Inferior parietal cortex (tissue), 1 donor: ENCODE results near the gene AGAP2.
"Not testable (repeated sequence)": the region's sequence is repeated elsewhere in the genome, so short reads cannot be mapped to it uniquely, and the experiment has no call there.

ENCODE experiments used
- DNase-seq: peaks from one replicate; pipeline ENCODE4 v3.0.0-alpha.2; 2016; ENCODE audit errors: extremely low spot score

Gene AGAP2

GRCh38 chr12:57738661-57739237 lies at the start of gene AGAP2:
TSS of gene AGAP2 (minus strand) at chr12:57738742. CDS start at chr12:57738246, 496 bp downstream.
- DNase-seq: no peak

GRCh38 chr12:57783861-57784260 lies 45.3 kb upstream of the AGAP2 start:
- no peak for DNase-seq

- no peak for DNase-seq
These were observed 44.9 kb upstream of the AGAP2 start for GRCh38 chr12:57783466-57783801.

- peak; percentile 98 for DNase-seq
These were observed 44.3 kb upstream of the AGAP2 start, which contains the start of gene TSFM for GRCh38 chr12:57782608-57783465. TSS of gene TSFM (plus strand) at chr12:57782787. CDS start at chr12:57782802, 15 bp downstream.

GRCh38 chr12:57782243-57782607 lies 43.7 kb upstream of the AGAP2 start:
- no peak for DNase-seq

GRCh38 chr12:57781801-57782200 lies 43.3 kb upstream of the AGAP2 start:
- no peak for DNase-seq

GRCh38 chr12:57781244-57781643 lies 42.7 kb upstream of the AGAP2 start:
- DNase-seq: no peak

- no peak for DNase-seq
These were observed 41.8 kb upstream of the AGAP2 start for GRCh38 chr12:57780284-57780897.

- DNase-seq: no peak
These were observed 41.2 kb upstream of the AGAP2 start for GRCh38 chr12:57779736-57780135.

GRCh38 chr12:57777911-57778310 lies 39.4 kb upstream of the AGAP2 start:
- no peak for DNase-seq

GRCh38 chr12:57777367-57777766 lies 38.8 kb upstream of the AGAP2 start:
- DNase-seq: no peak

GRCh38 chr12:57776247-57776587 lies 37.7 kb upstream of the AGAP2 start:
- no peak for DNase-seq

GRCh38 chr12:57775563-57776246 lies 37.2 kb upstream of the AGAP2 start:
- no peak for DNase-seq

- DNase-seq: no peak
These were observed 36.5 kb upstream of the AGAP2 start for GRCh38 chr12:57775044-57775443.

- DNase-seq: not testable (repeated sequence)
These were observed 36.1 kb upstream of the AGAP2 start for GRCh38 chr12:57774634-57775033.

- no peak for DNase-seq
These were observed 34.1 kb upstream of the AGAP2 start, which contains the start of gene EEF1AKMT3 for GRCh38 chr12:57772429-57773322. TSS of gene EEF1AKMT3 (plus strand) at chr12:57772614. CDS start at chr12:57772725, 111 bp downstream.

- DNase-seq: peak; percentile 97
These were observed 33.4 kb upstream of the AGAP2 start, which contains the start of gene METTL1 for GRCh38 chr12:57771873-57772428. TSS of gene METTL1 (minus strand) at chr12:57772105. CDS start at chr12:57772083, 22 bp downstream.

- no peak for DNase-seq
These were observed 32.8 kb upstream of the AGAP2 start for GRCh38 chr12:57771236-57771872.

- no peak for DNase-seq
These were observed 32.2 kb upstream of the AGAP2 start for GRCh38 chr12:57770734-57771133.

GRCh38 chr12:57769594-57769993 lies 31.1 kb upstream of the AGAP2 start:
- no peak for DNase-seq
